ENCODE results near the gene LRRC32. TPM values are rescaled to one million over a fixed set of nuclear protein-coding genes. Genes with fewer than 3 reads are reported as not detected.
"Not testable (repeated sequence)": the region's sequence is repeated elsewhere in the genome, so short reads cannot be mapped to it uniquely, and the experiment has no call there.

Gene LRRC32
- total and polyA plus RNA-seq, 10 of the 15 experiments (the other 5 are each of a cell fraction or from before 2014, with no cell fraction given): 0.56 to 20.8 (median 7.4) TPM

- no peaks in the 10 kb centered on the region for H3K27me3 ChIP-seq (replicated peaks in 1 of 2; ENCODE audit: control insufficient read depth in 2 of 2, insufficient read depth in 2 of 2, low read length in 1 of 2)
- DNase-seq (ENCODE audit: low read depth, low spot score) (no peak), ATAC-seq (no peak), FAIRE-seq (no peak)
- CTCF ChIA-PET: interaction anchor here (1.2 to 1.3 kb wide), 2 partner anchors 11 kb away, joined by 3 to 7 read pairs; no protein-coding TSS in a partner anchor
- no peak overlapping the region for H3K4me3 ChIP-seq
- H2AFZ ChIP-seq (ENCODE audit: control insufficient read depth, low read depth, low read length): no peak overlapping the region
- POLR2A ChIA-PET: no interaction called here
- H3K9ac ChIP-seq (ENCODE audit: control insufficient read depth, insufficient read depth, low read length): no peak overlapping the region
- SMC1A ChIA-PET (ENCODE audit: uncharacterized antibody, unreplicated experiment): interaction anchor here (1.2 to 1.4 kb wide), 3 partner anchors 11 to 70 kb away, joined by 3 to 4 read pairs (median 4); no protein-coding TSS in a partner anchor
- no peaks in the 10 kb centered on the region; the same call in 2 of the 3 replicates for H3K9me3 ChIP-seq (replicated peaks; ENCODE audit: control insufficient read depth, insufficient read depth, low read length)
- H3K4me2 ChIP-seq (ENCODE audit: control insufficient read depth, insufficient read depth): no peak overlapping the region
- no peak overlapping the region for H3K27ac ChIP-seq (ENCODE audit: control insufficient read depth, insufficient read depth)
- 36% methylated on average over 8 of the region's 8 CpGs for WGBS (ENCODE audit: insufficient coverage, insufficient replicate concordance, low lambda C conversion rate, missing lambda C conversion rate)
- in situ Hi-C loops (cut with MboI) (no loop called here), intact Hi-C loops (cut with micrococcal nuclease; ENCODE audit: unreplicated experiment) (no loop called here)
- TF ChIP-seq CBX3 (IDR thresholded peaks at IDR 0.05; ENCODE audit: borderline replicate concordance, low read depth): no peak
- no peak for TF ChIP-seq SP1 (IDR thresholded peaks at IDR 0.05; ENCODE audit: low read depth, low read length)
- TF ChIP-seq HSF1 (IDR thresholded peaks at IDR 0.05; ENCODE audit: low read depth, low read length): no peak
- no peak for TF ChIP-seq USF1 (IDR thresholded peaks at IDR 0.05; ENCODE audit: borderline replicate concordance, extremely low read length, insufficient read depth, low read depth, low read length)
- no peak for TF ChIP-seq YBX1 (IDR thresholded peaks at IDR 0.05)
- no peak for TF ChIP-seq RUNX3 (IDR thresholded peaks at IDR 0.05; ENCODE audit: low read length)
- no peak for TF ChIP-seq PKNOX1 (IDR thresholded peaks at IDR 0.05)
- no peaks in the 10 kb centered on the region for H3K36me3 ChIP-seq (ENCODE audit: control insufficient read depth in 2 of 2, insufficient read depth in 2 of 2, low read length in 1 of 2)
- BruUV-seq (replicated peaks): no TSS peak
- RAD21 ChIA-PET (ENCODE audit: unreplicated experiment): interaction anchor here (3.3 to 3.4 kb wide), 2 partner anchors 64 to 69 kb away, joined by 18 to 31 read pairs; no protein-coding TSS in a partner anchor
- H3K4me1 ChIP-seq (ENCODE audit: control insufficient read depth, insufficient read depth, low read length): no peaks in the 10 kb centered on the region
- H3K79me2 ChIP-seq (ENCODE audit: control insufficient read depth, insufficient read depth, low read length): no peaks in the 10 kb centered on the region
- H4K20me1 ChIP-seq (ENCODE audit: control insufficient read depth, insufficient read depth): no peaks in the 10 kb centered on the region; the same call in 1 of the 2 replicates
These were observed 60.7 kb downstream of the LRRC32 start for GRCh38 chr11:76609736-76610370.

- ATAC-seq; intact Hi-C loops (cut with micrococcal nuclease; ENCODE audit: unreplicated experiment); H3K4me3 ChIP-seq; H2AFZ ChIP-seq (ENCODE audit: control insufficient read depth, low read depth, low read length); H3K36me3 ChIP-seq (ENCODE audit: control insufficient read depth in 2 of 2, insufficient read depth in 2 of 2, low read length in 1 of 2); H4K20me1 ChIP-seq (ENCODE audit: control insufficient read depth, insufficient read depth); BruUV-seq (replicated peaks); H3K27ac ChIP-seq (ENCODE audit: control insufficient read depth, insufficient read depth); H3K4me1 ChIP-seq (ENCODE audit: control insufficient read depth, insufficient read depth, low read length); H3K27me3 ChIP-seq (replicated peaks in 1 of 2; ENCODE audit: control insufficient read depth in 2 of 2, insufficient read depth in 2 of 2, low read length in 1 of 2); H3K4me2 ChIP-seq (ENCODE audit: control insufficient read depth, insufficient read depth); H3K9me3 ChIP-seq (replicated peaks; ENCODE audit: control insufficient read depth, insufficient read depth, low read length); H3K79me2 ChIP-seq (ENCODE audit: control insufficient read depth, insufficient read depth, low read length); DNase-seq (ENCODE audit: low read depth, low spot score); H3K9ac ChIP-seq (ENCODE audit: control insufficient read depth, insufficient read depth, low read length); FAIRE-seq; in situ Hi-C loops (cut with MboI): not testable (repeated sequence)
- 76% methylated on average over 13 of the region's 27 CpGs for WGBS (ENCODE audit: insufficient coverage, insufficient replicate concordance, low lambda C conversion rate, missing lambda C conversion rate)
- ChIA-PET CTCF (interaction anchor here (1.3 to 1.6 kb wide), 3 partner anchors 10 to 71 kb away, joined by 3 to 11 read pairs (median 6); no protein-coding TSS in a partner anchor), RAD21 (ENCODE audit: unreplicated experiment) (interaction anchor here (1.3 to 3.4 kb wide), 2 partner anchors 10 to 70 kb away, joined by 3 to 18 read pairs; no protein-coding TSS in a partner anchor), POLR2A (interaction anchor here (1.1 to 1.7 kb wide), 2 partner anchors 10 to 28 kb away, joined by 3 to 4 read pairs; no protein-coding TSS in a partner anchor), SMC1A (ENCODE audit: uncharacterized antibody, unreplicated experiment) (interaction anchor here (1.2 to 1.6 kb wide), 3 partner anchors 9 to 71 kb away, joined by 3 to 4 read pairs (median 4); no protein-coding TSS in a partner anchor)
These were observed 61.6 kb downstream of the LRRC32 start for GRCh38 chr11:76608879-76609460.
